Activated CD4-positive, alpha-beta T cell treated with anti-CD3 and anti-CD28 coated beads, Interleukin-2, amount 50 U/mL, for 16 hours (primary cell): Measurements from ENCODE around the gene SLC27A3.

ENCODE experiments used
- DNase-seq: peaks from one replicate; pipeline ENCODE4 v3.0.0-alpha.2; 2020

SLC27A3 gene

GRCh38 chr1:153774780-153775457 lies at the start of gene SLC27A3:
Gene SLC27A3, plus strand, starts transcription at chr1:153775407. Its CDS starts 91 bp downstream, at chr1:153775498.
- DNase-seq: peak; percentile 18

GRCh38 chr1:153727463-153728304 lies 47.5 kb upstream of the SLC27A3 start, which contains the start of gene INTS3:
Gene INTS3, plus strand, starts transcription at chr1:153728050. Its CDS starts 585 bp downstream, at chr1:153728635.
- peak; percentile 100 for DNase-seq

- peak; percentile 12 for DNase-seq
Observed at GRCh38 chr1:153728305-153729066, 46.7 kb upstream of the SLC27A3 start.

GRCh38 chr1:153730468-153730988 lies 44.7 kb upstream of the SLC27A3 start:
- DNase-seq: no peak

GRCh38 chr1:153733970-153734369 lies 41.2 kb upstream of the SLC27A3 start:
- no peak for DNase-seq

GRCh38 chr1:153734396-153735089 lies 40.7 kb upstream of the SLC27A3 start:
- DNase-seq: no peak

- no peak for DNase-seq
Observed at GRCh38 chr1:153735090-153735420, 40.2 kb upstream of the SLC27A3 start.

GRCh38 chr1:153741986-153742385 lies 33.2 kb upstream of the SLC27A3 start:
- DNase-seq: no peak

- DNase-seq: no peak
Observed at GRCh38 chr1:153742411-153743142, 32.6 kb upstream of the SLC27A3 start.

GRCh38 chr1:153745417-153745816 lies 29.8 kb upstream of the SLC27A3 start:
- no peak for DNase-seq

- DNase-seq: no peak
Observed at GRCh38 chr1:153746174-153746573, 29.0 kb upstream of the SLC27A3 start.

GRCh38 chr1:153748903-153749302 lies 26.3 kb upstream of the SLC27A3 start:
- DNase-seq: no peak

GRCh38 chr1:153749408-153750005 lies 25.7 kb upstream of the SLC27A3 start:
- peak; percentile 84 for DNase-seq

- no peak for DNase-seq
Observed at GRCh38 chr1:153750026-153750995, 24.9 kb upstream of the SLC27A3 start.

GRCh38 chr1:153752072-153752471 lies 23.1 kb upstream of the SLC27A3 start:
- DNase-seq: no peak

GRCh38 chr1:153752571-153753195 lies 22.5 kb upstream of the SLC27A3 start:
- DNase-seq: no peak

- DNase-seq: no peak
Observed at GRCh38 chr1:153754266-153754665, 20.9 kb upstream of the SLC27A3 start.

- no peak for DNase-seq
Observed at GRCh38 chr1:153760440-153760839, 14.8 kb upstream of the SLC27A3 start.

GRCh38 chr1:153763365-153764225 lies 11.6 kb upstream of the SLC27A3 start:
- no peak for DNase-seq
